GM19328 (cell line): Measurements from ENCODE around the gene IARS2.
"Not testable (repeated sequence)": the region's sequence is repeated elsewhere in the genome, so short reads cannot be mapped to it uniquely, and the experiment has no call there.

Source experiments
- ATAC-seq: cut with Tn5 transposase; IDR thresholded peaks from one replicate; pipeline ENCODE4 v1.9.1; 2021; ENCODE audit warnings: mild to moderate bottlenecking, moderate library complexity; ENCODE audit not compliant: unreplicated experiment

Gene IARS2

GRCh38 chr1:220164116-220164515 is 70.2 kb downstream of the IARS2 start:
- no peak for ATAC-seq

DNA sequence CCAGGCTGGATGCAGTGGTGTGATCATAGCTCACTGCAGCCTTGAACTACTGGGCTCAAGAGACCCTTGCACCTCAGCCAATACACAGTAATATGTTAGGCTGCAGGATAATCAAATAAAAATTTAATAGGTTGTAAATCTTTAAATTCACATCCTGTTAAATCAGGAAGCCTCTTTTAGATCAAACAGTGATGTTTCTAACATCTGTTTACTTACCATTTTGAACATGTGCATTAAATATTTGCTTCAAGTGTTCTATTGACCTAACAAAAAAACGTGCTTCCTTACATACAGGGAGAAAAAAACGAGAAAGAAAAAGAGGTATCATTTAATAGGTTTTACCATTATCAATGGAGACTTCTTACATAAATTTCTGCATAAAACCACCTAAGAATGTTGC is 70.6 kb downstream of the IARS2 start:
- no peak for ATAC-seq

GRCh38 chr1:220166853-220167252 is 72.9 kb downstream of the IARS2 start:
- ATAC-seq: no peak

GRCh38 chr1:220169887-220170286 is 76.0 kb downstream of the IARS2 start:
- not testable (repeated sequence) for ATAC-seq

DNA sequence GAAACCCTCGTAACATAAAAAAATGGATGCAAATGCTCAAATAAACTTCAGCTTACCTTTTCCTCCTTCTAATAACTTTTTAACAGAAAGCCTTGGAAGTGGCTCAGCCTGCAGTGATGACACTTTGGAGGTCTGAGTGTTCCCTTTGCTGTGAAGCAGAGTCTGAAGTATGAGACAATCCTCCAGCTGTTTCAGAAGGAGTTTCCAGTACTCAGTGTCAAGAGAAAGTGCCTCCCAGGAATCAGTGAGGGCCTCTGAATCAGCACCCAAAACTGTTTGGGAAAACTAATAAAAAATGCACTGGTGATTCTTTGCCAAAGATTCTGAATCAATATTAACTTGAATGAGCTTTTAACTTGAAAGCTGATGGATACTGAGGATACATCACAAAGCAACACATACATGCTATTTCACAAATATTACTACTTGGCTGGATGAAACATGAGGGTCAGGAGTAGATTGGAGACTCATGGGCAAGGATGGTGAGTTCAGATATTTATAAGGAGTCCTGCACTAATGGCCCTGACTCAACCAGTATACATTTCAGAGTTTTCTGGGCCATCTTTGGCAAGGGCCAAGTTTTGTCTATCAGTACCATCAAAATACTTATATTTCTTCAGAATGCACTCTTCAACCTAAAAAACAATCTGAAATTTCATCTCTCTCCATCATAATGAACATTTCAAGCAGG is 77.0 kb downstream of the IARS2 start:
- ATAC-seq: no peak

- no peak for ATAC-seq
These were observed 82.6 kb downstream of the IARS2 start for GRCh38 chr1:220176540-220176939.

GRCh38 chr1:220182111-220182510 is 88.2 kb downstream of the IARS2 start:
- no peak for ATAC-seq

GRCh38 chr1:220182656-220183055 is 88.7 kb downstream of the IARS2 start:
- ATAC-seq: no peak

- ATAC-seq: no peak
These were observed 90.6 kb downstream of the IARS2 start for GRCh38 chr1:220184506-220184905.

- ATAC-seq: no peak
These were observed 92.8 kb downstream of the IARS2 start for GRCh38 chr1:220186752-220187151.

DNA sequence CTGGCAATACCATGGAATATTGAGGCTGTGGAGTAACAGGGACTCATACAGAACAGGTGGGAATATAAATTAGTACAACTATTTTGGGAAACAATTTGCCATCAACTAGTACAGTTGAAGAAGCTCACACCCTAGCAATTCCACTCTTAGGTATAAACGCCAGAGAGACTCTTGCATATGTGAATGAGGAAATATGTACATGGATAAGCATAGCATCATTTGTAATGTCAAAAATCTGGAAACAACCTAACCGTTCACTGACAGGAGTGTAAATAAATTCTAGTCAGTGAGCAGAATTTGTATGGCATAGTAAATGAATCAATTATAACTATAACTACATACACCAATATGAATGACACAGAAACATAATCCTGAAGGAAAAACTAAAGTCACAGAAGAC is 94.6 kb downstream of the IARS2 start:
- no peak for ATAC-seq

DNA sequence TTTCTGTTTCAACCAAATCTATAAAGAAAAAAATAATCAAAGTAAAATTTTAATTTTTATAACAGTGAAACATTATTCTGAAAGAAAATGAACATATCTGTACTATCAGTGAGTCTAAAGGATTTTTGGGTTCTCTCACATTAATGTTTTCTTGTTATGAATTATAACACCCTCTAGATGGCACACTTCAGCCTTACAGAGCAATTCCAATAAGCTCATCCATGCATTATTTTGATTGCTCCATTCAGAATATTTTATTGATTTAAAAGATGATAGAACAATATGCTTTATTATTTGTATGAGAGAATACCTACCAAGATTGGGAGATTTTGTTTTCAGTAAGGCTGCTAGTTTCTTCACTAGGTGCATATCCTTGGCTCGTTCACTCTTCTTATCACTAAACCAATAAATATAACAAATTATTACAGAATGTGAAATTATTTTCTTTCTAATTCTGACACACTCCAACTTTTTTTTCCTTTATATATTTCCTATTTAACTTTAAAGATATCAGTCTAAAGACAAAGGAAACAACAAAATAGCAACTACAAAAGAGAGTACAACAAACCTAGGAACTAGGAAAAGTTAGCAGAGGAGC is 95.9 kb downstream of the IARS2 start:
- no peak for ATAC-seq

DNA sequence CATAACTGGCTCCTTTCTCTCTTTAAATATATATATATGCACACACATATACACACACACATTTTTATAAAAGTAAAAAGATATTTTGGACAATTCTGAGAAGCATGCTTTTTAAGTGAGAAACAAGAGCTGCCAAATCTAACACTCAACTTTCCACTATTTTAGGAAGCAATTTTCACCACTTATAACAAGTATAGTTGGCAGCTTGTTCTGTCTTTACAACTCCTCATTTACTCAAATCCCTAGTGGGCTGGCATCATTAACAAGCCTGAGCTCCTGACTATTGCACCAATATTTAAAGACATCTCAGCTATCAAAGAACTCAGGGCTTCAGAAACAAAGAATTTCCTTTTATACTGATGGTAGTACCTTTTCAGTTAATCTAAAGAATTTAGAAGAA is 101.8 kb downstream of the IARS2 start:
- no peak for ATAC-seq
